Measurements from ENCODE around the gene RPTOR.

Gene RPTOR

GRCh38 chr17:80573701-80574100 is 29.1 kb downstream of the RPTOR start:
- POLR2A ChIA-PET, result no interaction called here
- TF ChIP-seq ZNF449 (tag by site-specific recombination; IDR thresholded peaks at IDR 0.05), result no peak
- Histone ChIP-seq H3K9me3 (ENCODE audit: control insufficient read depth, insufficient read depth, low read depth, low read length) (no peaks in the 10 kb centered on the region), H3K4me1 (ENCODE audit: control insufficient read depth, insufficient read depth, low read length) (no peaks in the 10 kb centered on the region), H3K36me3 (ENCODE audit: control insufficient read depth in 2 of 2, insufficient read depth in 1 of 2, low read length in 2 of 2) (no peaks in the 10 kb centered on the region; a peak in 1 of 3 replicates), H3K4me3 (ENCODE audit: low read depth, low read length) (no peak overlapping the region), H3K27ac (ENCODE audit: extremely low read depth, low read depth, low read length) (no peak overlapping the region)
- CTCF ChIA-PET, result interaction anchor here (0.6 to 2.7 kb wide), 13 partner anchors 9 to 146 kb away, joined by 3 to 28 read pairs (median 4); partner anchors contain the start of genes NPTX1 and RPTOR

GRCh38 chr17:80574496-80574895 is 29.9 kb downstream of the RPTOR start:
- CTCF ChIA-PET, result interaction anchor here (0.6 to 2.7 kb wide), 10 partner anchors 10 to 147 kb away, joined by 3 to 31 read pairs (median 4); partner anchors contain the start of gene NPTX1
- H3K9me3 ChIP-seq (ENCODE audit: control insufficient read depth, insufficient read depth, low read depth, low read length), result no peaks in the 10 kb centered on the region
- H3K4me1 ChIP-seq (ENCODE audit: control insufficient read depth, insufficient read depth, low read length), result no peaks in the 10 kb centered on the region
- no peak overlapping the region for H3K27ac ChIP-seq (ENCODE audit: extremely low read depth, low read depth, low read length)
- no peak for TF ChIP-seq MYNN (tag by site-specific recombination; IDR thresholded peaks at IDR 0.05; ENCODE audit: borderline replicate concordance)
- TF ChIP-seq ZNF792 (tag by site-specific recombination; IDR thresholded peaks at IDR 0.05), result no peak
- no peak for TF ChIP-seq GFI1B (tag by site-specific recombination; IDR thresholded peaks at IDR 0.05)
- TF ChIP-seq ZNF280C (tag by site-specific recombination; IDR thresholded peaks at IDR 0.05), result no peak
- TF ChIP-seq ZNF174 (tag by site-specific recombination; IDR thresholded peaks at IDR 0.05), result no peak
- no peak for TF ChIP-seq ZNF529 (tag by site-specific recombination; IDR thresholded peaks at IDR 0.05; ENCODE audit: insufficient replicate concordance)
- TF ChIP-seq ZFP69B (tag by site-specific recombination; IDR thresholded peaks at IDR 0.05), result no peak
- TF ChIP-seq ZNF394 (tag by site-specific recombination; IDR thresholded peaks at IDR 0.05; ENCODE audit: borderline replicate concordance), result no peak
- no peak for TF ChIP-seq ZNF23 (tag by site-specific recombination; IDR thresholded peaks at IDR 0.05; ENCODE audit: borderline replicate concordance)
- TF ChIP-seq ZSCAN4 (tag by site-specific recombination; IDR thresholded peaks at IDR 0.05), result no peak
- TF ChIP-seq ZNF514 (tag by site-specific recombination; IDR thresholded peaks at IDR 0.05), result no peak
- TF ChIP-seq ZNF658 (tag by site-specific recombination; IDR thresholded peaks at IDR 0.05), result no peak
- TF ChIP-seq ZNF311 (tag by site-specific recombination; IDR thresholded peaks at IDR 0.05; ENCODE audit: borderline replicate concordance), result no peak
- TF ChIP-seq IKZF3 (tag by site-specific recombination; IDR thresholded peaks at IDR 0.05), result no peak
- TF ChIP-seq TSHZ1 (tag by site-specific recombination; IDR thresholded peaks at IDR 0.05; ENCODE audit: borderline replicate concordance), result no peak
- H3K4me3 ChIP-seq (ENCODE audit: low read depth, low read length), result no peak overlapping the region
- no peaks in the 10 kb centered on the region; a peak in 1 of 3 replicates for H3K36me3 ChIP-seq (ENCODE audit: control insufficient read depth in 2 of 2, insufficient read depth in 1 of 2, low read length in 2 of 2)
- POLR2A ChIA-PET, result interaction anchor here (1.4 kb wide), 1 partner anchor 120 kb away, joined by 4 read pairs; no protein-coding TSS in a partner anchor
